ENCODE measurements around the gene DDI1.

- TF ChIP-seq CTCF (IDR thresholded peaks at IDR 0.05) (no peak), POLR2A (IDR thresholded peaks at IDR 0.05) (no peak)
Observed at GRCh38 chr11:104075706-104076105, 39.3 kb downstream of the DDI1 start.
